ENCODE data around the gene TULP1. TPM values are rescaled to one million over a fixed set of nuclear protein-coding genes. Genes with fewer than 3 reads are reported as not detected.

TULP1 gene
- total RNA-seq, 4 donors from 2014 or later = 0.60 TPM; not detected in 3

DNA sequence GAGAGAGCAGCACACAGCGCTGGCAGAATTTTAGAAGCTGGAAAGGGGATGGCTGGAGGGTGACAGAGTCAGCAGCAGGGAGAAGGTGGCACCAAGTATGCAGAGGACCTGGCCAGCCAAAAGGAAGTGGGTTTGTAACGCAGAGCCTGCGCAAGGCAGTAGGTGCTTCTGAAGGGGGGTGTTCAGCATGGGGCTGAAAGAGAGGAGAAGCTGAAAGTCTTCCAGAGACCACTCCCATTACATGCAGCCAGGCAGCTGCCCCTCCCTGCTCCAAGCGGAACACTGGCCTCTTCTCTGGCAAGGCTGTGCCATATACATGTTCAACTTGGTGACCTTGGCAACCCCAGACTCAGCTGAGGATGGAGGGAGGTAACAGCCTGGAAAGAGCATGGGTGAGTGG is 42.1 kb upstream of the TULP1 start:
- Histone ChIP-seq H3K4me3 (no peak overlapping the region), H3K36me3 (no peaks in the 10 kb centered on the region), H3K9me3 (peaks cover 0 to 29% (median 3%) of the 10 kb centered on the region in 4 donors), H3K27ac (no peak overlapping the region), H3K27me3 (no peaks in the 10 kb centered on the region), H3K4me1 (no peaks in the 10 kb centered on the region)
- TF ChIP-seq POLR2A (IDR thresholded peaks at IDR 0.05) (no peak), EP300 (IDR thresholded peaks at IDR 0.05) (no peak)
- TF ChIP-seq, protein P1, sequence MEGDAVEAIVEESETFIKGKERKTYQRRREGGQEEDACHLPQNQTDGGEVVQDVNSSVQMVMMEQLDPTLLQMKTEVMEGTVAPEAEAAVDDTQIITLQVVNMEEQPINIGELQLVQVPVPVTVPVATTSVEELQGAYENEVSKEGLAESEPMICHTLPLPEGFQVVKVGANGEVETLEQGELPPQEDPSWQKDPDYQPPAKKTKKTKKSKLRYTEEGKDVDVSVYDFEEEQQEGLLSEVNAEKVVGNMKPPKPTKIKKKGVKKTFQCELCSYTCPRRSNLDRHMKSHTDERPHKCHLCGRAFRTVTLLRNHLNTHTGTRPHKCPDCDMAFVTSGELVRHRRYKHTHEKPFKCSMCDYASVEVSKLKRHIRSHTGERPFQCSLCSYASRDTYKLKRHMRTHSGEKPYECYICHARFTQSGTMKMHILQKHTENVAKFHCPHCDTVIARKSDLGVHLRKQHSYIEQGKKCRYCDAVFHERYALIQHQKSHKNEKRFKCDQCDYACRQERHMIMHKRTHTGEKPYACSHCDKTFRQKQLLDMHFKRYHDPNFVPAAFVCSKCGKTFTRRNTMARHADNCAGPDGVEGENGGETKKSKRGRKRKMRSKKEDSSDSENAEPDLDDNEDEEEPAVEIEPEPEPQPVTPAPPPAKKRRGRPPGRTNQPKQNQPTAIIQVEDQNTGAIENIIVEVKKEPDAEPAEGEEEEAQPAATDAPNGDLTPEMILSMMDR (IDR thresholded peaks at IDR 0.05) = no peak
- DNase-seq (ENCODE audit: low spot score in 2 of 2) = no peak
- 81% methylated on average over 4 of the region's 4 CpGs for WGBS, 2 donors

DNA sequence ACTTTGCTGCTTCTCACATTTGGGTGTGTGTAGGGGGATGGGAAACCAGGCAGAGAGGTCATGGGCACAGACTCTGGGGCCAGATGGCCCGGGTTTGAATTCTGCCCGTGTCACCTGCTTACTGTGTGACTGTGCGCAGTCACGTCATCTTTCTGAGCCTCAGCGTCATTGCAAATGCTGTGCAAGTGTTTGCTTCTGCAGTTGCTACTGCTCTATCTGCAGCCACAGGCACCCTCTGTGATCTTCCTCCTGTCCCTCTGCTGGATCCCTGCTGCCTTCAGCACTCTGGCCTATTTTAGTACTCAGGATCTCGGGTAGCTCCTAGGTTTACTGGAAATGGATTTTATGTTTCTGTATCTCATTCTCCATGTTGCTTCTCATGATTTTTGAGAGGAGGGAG is 40.6 kb upstream of the TULP1 start:
- H3K27me3 ChIP-seq = no peaks in the 10 kb centered on the region
- no peak overlapping the region for H3K27ac ChIP-seq
- no peak overlapping the region for H3K4me3 ChIP-seq
- TF ChIP-seq POLR2A (IDR thresholded peaks at IDR 0.05) (no peak), EP300 (IDR thresholded peaks at IDR 0.05) (no peak)
- TF ChIP-seq, protein P1 (IDR thresholded peaks at IDR 0.05) = no peak
- WGBS, 2 donors = 79 to 83% methylated on average over 5 to 6 of the region's 6 CpGs
- no peak for DNase-seq (ENCODE audit: low spot score in 2 of 2)
- no peaks in the 10 kb centered on the region for H3K36me3 ChIP-seq
- H3K4me1 ChIP-seq = no peaks in the 10 kb centered on the region
- H3K9me3 ChIP-seq = peaks cover 0 to 29% (median 3%) of the 10 kb centered on the region in 4 donors

GRCh38 chr6:35552285-35552917 is 39.7 kb upstream of the TULP1 start:
- Histone ChIP-seq H3K4me1 (no peaks in the 10 kb centered on the region), H3K27me3 (no peaks in the 10 kb centered on the region), H3K4me3 (no peak overlapping the region), H3K27ac (no peak overlapping the region), H3K36me3 (no peaks in the 10 kb centered on the region), H3K9me3 (peaks cover 0 to 29% (median 3%) of the 10 kb centered on the region in 4 donors)
- no peak for TF ChIP-seq POLR2A (IDR thresholded peaks at IDR 0.05)
- TF ChIP-seq, protein P1 (IDR thresholded peaks at IDR 0.05) = peak in 3 of 5 experiments; percentile 24 to 57 (median 25)
- no peak for DNase-seq (ENCODE audit: low spot score in 2 of 2)
- WGBS, 2 donors = 59 to 70% methylated on average over 5 of the region's 5 CpGs

DNA sequence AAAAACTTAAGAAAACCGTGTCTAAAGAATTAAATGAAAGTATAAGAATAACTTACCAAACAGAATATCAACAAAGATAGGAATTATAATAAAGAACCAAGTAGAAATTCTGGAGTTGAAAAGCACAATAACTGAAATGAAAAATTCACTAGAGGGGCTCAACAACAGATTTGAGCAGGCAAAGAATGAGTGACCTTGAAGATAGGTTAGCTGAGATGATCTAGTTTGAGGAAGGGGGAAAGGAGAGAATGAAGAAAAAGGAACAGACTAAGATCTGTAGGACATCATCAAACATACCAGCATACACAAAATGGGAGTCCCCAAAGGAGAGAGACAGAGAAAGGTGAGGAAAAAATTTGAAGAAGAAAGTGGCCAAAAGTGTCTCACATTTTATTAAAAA is 37.7 kb upstream of the TULP1 start:
- Histone ChIP-seq H3K4me3 (no peak overlapping the region), H3K27me3 (peaks cover 0 to 6% of the 10 kb centered on the region in 2 donors), H3K27ac (no peak overlapping the region), H3K4me1 (no peaks in the 10 kb centered on the region), H3K9me3 (peaks cover 0 to 29% (median 3%) of the 10 kb centered on the region in 4 donors), H3K36me3 (no peaks in the 10 kb centered on the region)
- no peak for DNase-seq (ENCODE audit: low spot score in 2 of 2)
- TF ChIP-seq POLR2A (IDR thresholded peaks at IDR 0.05) (no peak), EP300 (IDR thresholded peaks at IDR 0.05) (no peak)
- TF ChIP-seq, protein P1 (IDR thresholded peaks at IDR 0.05) = no peak
- 64 to 70% methylated on average over 1 of the region's 1 CpG for WGBS, 2 donors

GRCh38 chr6:35547676-35548075 is 35.0 kb upstream of the TULP1 start:
- Histone ChIP-seq H3K36me3 (no peaks in the 10 kb centered on the region), H3K27me3 (peaks cover 0 to 9% of the 10 kb centered on the region in 2 donors), H3K27ac (no peak overlapping the region), H3K9me3 (peaks cover 0 to 24% (median 3%) of the 10 kb centered on the region in 4 donors), H3K4me3 (no peak overlapping the region), H3K4me1 (no peaks in the 10 kb centered on the region)
- 45 to 55% methylated on average over 6 of the region's 6 CpGs for WGBS, 2 donors
- DNase-seq (ENCODE audit: low spot score in 2 of 2) = no peak
- TF ChIP-seq POLR2A (IDR thresholded peaks at IDR 0.05) = no peak
- TF ChIP-seq, protein P1 (IDR thresholded peaks at IDR 0.05) = no peak
- no peak for TF ChIP-seq EP300 (IDR thresholded peaks at IDR 0.05)
